Karpas-422 (cell line): Measurements from ENCODE around the gene BCAS3. TPM values are rescaled to one million over a fixed set of nuclear protein-coding genes. Genes with fewer than 3 reads are reported as not detected.

Source experiments
- DNase-seq: peaks from one replicate; pipeline ENCODE4 v3.0.0-alpha.2; 2015
- H2AFZ ChIP-seq: fragments of 200-600 bp; sonication (generic); 2 replicates; pipeline ENCODE4 v1.6.1; 2014; ENCODE audit warnings: antibody characterized with exemption, low read length, mixed read lengths
- H3K27ac ChIP-seq: fragments of 200-600 bp; sonication (generic); 2 replicates; pipeline ENCODE4 v1.5.1; 2014; ENCODE audit warnings: mild to moderate bottlenecking, low read length, moderate library complexity
- H3K27me3 ChIP-seq: fragments of 200-600 bp; sonication (generic); 2 replicates; pipeline ENCODE4 v1.6.1; 2014; ENCODE audit warnings: low read length, mixed read lengths
- H3K36me3 ChIP-seq: fragments of 200-600 bp; sonication (generic); 2 replicates; pipeline ENCODE4 v1.6.1; 2014; ENCODE audit warnings: low read length, mixed read lengths; ENCODE audit not compliant: insufficient read depth
- H3K4me1 ChIP-seq: fragments of 200-600 bp; sonication (generic); 2 replicates; pipeline ENCODE4 v1.6.1; 2014; ENCODE audit warnings: mild to moderate bottlenecking, low read length, mixed read lengths
- H3K4me2 ChIP-seq: fragments of 200-600 bp; sonication (generic); 2 replicates; pipeline ENCODE4 v1.6.1; 2014; ENCODE audit warnings: low read length, low read depth, mild to moderate bottlenecking; ENCODE audit not compliant: poor library complexity, severe bottlenecking
- H3K4me3 ChIP-seq: fragments of 200-600 bp; sonication (generic); 2 replicates; pipeline ENCODE4 v1.5.1; 2014; ENCODE audit warnings: mild to moderate bottlenecking, antibody characterized with exemption, low read length, mixed read lengths
- H3K79me2 ChIP-seq: fragments of 200-600 bp; sonication (generic); 2 replicates; pipeline ENCODE4 v1.6.1; 2014; ENCODE audit warnings: mild to moderate bottlenecking, low read length, mixed read lengths
- H3K9ac ChIP-seq: fragments of 200-600 bp; sonication (generic); 2 replicates; pipeline ENCODE4 v1.6.0; 2014; ENCODE audit warnings: low read length
- H3K9me2 ChIP-seq: fragments of 200-600 bp; sonication (generic), shearing (Covaris generic); replicated peaks from 2 replicates; pipeline ENCODE4 v1.6.0; 2014; ENCODE audit warnings: mild to moderate bottlenecking, low read length, moderate library complexity; ENCODE audit not compliant: insufficient read depth
- H3K9me3 ChIP-seq: fragments of 300-700, 200-600 bp; sonication (generic); 2 replicates; pipeline ENCODE4 v1.6.1; 2014; ENCODE audit warnings: low read length, mixed read lengths
- H4K20me1 ChIP-seq: fragments of 200-600 bp; sonication (generic); 2 replicates; pipeline ENCODE4 v1.6.1; 2014; ENCODE audit warnings: mild to moderate bottlenecking, antibody characterized with exemption, low read length, low read depth; ENCODE audit not compliant: insufficient read depth
- total RNA-seq: library from RNA; depleted of rRNA; stranded (reverse); fragments of >200 nt; shearing (Covaris generic); gene quantifications from 2 replicates; pipeline ENCODE4 v1.2.3, GENCODE V29; 2014; ENCODE audit warnings: low replicate concordance

Gene BCAS3
- total RNA-seq, 1 experiment from 2014 or later: 42.6 TPM

- H3K79me2 ChIP-seq: no peaks in the 10 kb centered on the region
- H4K20me1 ChIP-seq: no peaks in the 10 kb centered on the region
Observed at GRCh38 chr17:60910415-60910814, 232.8 kb downstream of the BCAS3 start.

GRCh38 chr17:60914078-60914477 lies 236.4 kb downstream of the BCAS3 start:
- no peaks in the 10 kb centered on the region for H3K9me3 ChIP-seq
- no peaks in the 10 kb centered on the region for H3K27me3 ChIP-seq
- H3K79me2 ChIP-seq: no peaks in the 10 kb centered on the region
- no peak overlapping the region for H3K27ac ChIP-seq
- H3K9me2 ChIP-seq: no peaks in the 10 kb centered on the region
- no peak overlapping the region for H2AFZ ChIP-seq
- H3K36me3 ChIP-seq: no peaks in the 10 kb centered on the region
- no peak overlapping the region for H3K4me3 ChIP-seq
- no peak overlapping the region for H3K9ac ChIP-seq
- H4K20me1 ChIP-seq: no peaks in the 10 kb centered on the region
- no peaks in the 10 kb centered on the region for H3K4me1 ChIP-seq
- DNase-seq: no peak
- no peak overlapping the region for H3K4me2 ChIP-seq

More at GRCh38 chr17:60910415-60910814, 232.8 kb downstream of the BCAS3 start:
- Histone ChIP-seq H3K4me1 (no peaks in the 10 kb centered on the region), H3K27me3 (no peaks in the 10 kb centered on the region), H3K36me3 (no peaks in the 10 kb centered on the region), H3K4me2 (no peak overlapping the region), H3K9me2 (no peaks in the 10 kb centered on the region), H3K9me3 (no peaks in the 10 kb centered on the region), H3K9ac (no peak overlapping the region), H3K27ac (no peak overlapping the region), H2AFZ (no peak overlapping the region), H3K4me3 (no peak overlapping the region)
- no peak for DNase-seq

GRCh38 chr17:60916043-60916442 lies 238.4 kb downstream of the BCAS3 start:
- DNase-seq: no peak
- H3K27me3 ChIP-seq: no peaks in the 10 kb centered on the region
- H3K4me3 ChIP-seq: no peak overlapping the region
- H3K9ac ChIP-seq: no peak overlapping the region
- no peaks in the 10 kb centered on the region for H3K36me3 ChIP-seq
- no peaks in the 10 kb centered on the region for H4K20me1 ChIP-seq
- H3K9me2 ChIP-seq: no peaks in the 10 kb centered on the region
- no peaks in the 10 kb centered on the region for H3K79me2 ChIP-seq
- no peak overlapping the region for H3K4me2 ChIP-seq
- H3K27ac ChIP-seq: no peak overlapping the region
- no peaks in the 10 kb centered on the region for H3K9me3 ChIP-seq
- no peaks in the 10 kb centered on the region for H3K4me1 ChIP-seq
- no peak overlapping the region for H2AFZ ChIP-seq

- no peaks in the 10 kb centered on the region for H3K9me2 ChIP-seq
Observed at GRCh38 chr17:60920107-60920506, 242.5 kb downstream of the BCAS3 start.

GRCh38 chr17:60923000-60923399 lies 245.3 kb downstream of the BCAS3 start:
- Histone ChIP-seq H3K79me2 (no peaks in the 10 kb centered on the region), H4K20me1 (no peaks in the 10 kb centered on the region), H3K27ac (no peak overlapping the region), H2AFZ (no peak overlapping the region), H3K4me1 (no peaks in the 10 kb centered on the region), H3K9me2 (no peaks in the 10 kb centered on the region), H3K9me3 (no peaks in the 10 kb centered on the region), H3K4me3 (no peak overlapping the region), H3K27me3 (no peaks in the 10 kb centered on the region), H3K4me2 (no peak overlapping the region), H3K36me3 (no peaks in the 10 kb centered on the region), H3K9ac (no peak overlapping the region)
- no peak for DNase-seq

More at GRCh38 chr17:60920107-60920506, 242.5 kb downstream of the BCAS3 start:
- Histone ChIP-seq H3K4me1 (no peaks in the 10 kb centered on the region), H3K9me3 (no peaks in the 10 kb centered on the region), H3K27ac (no peak overlapping the region), H3K9ac (no peak overlapping the region), H3K4me2 (no peak overlapping the region), H3K36me3 (no peaks in the 10 kb centered on the region), H4K20me1 (no peaks in the 10 kb centered on the region), H3K79me2 (no peaks in the 10 kb centered on the region), H2AFZ (no peak overlapping the region), H3K4me3 (no peak overlapping the region), H3K27me3 (no peaks in the 10 kb centered on the region)
- DNase-seq: no peak

GRCh38 chr17:60926466-60927183 lies 249.0 kb downstream of the BCAS3 start:
- Histone ChIP-seq H2AFZ (no peak overlapping the region), H3K4me1 (no peaks in the 10 kb centered on the region), H3K27ac (no peak overlapping the region), H3K4me3 (no peak overlapping the region), H4K20me1 (no peaks in the 10 kb centered on the region), H3K9me3 (no peaks in the 10 kb centered on the region), H3K27me3 (no peaks in the 10 kb centered on the region), H3K9ac (no peak overlapping the region), H3K36me3 (no peaks in the 10 kb centered on the region), H3K4me2 (no peak overlapping the region), H3K79me2 (no peaks in the 10 kb centered on the region), H3K9me2 (no peaks in the 10 kb centered on the region)
- DNase-seq: no peak

- DNase-seq: no peak
- Histone ChIP-seq H3K4me2 (no peak overlapping the region), H3K27me3 (no peaks in the 10 kb centered on the region), H3K4me3 (no peak overlapping the region), H3K27ac (no peak overlapping the region), H3K9me3 (no peaks in the 10 kb centered on the region), H3K36me3 (no peaks in the 10 kb centered on the region), H3K4me1 (no peaks in the 10 kb centered on the region), H3K79me2 (no peaks in the 10 kb centered on the region), H3K9me2 (no peaks in the 10 kb centered on the region), H3K9ac (no peak overlapping the region), H2AFZ (no peak overlapping the region), H4K20me1 (no peaks in the 10 kb centered on the region)
Observed at GRCh38 chr17:60933739-60934138, 256.1 kb downstream of the BCAS3 start.

- no peak overlapping the region for H3K9ac ChIP-seq
- DNase-seq: no peak
- no peaks in the 10 kb centered on the region for H4K20me1 ChIP-seq
- H3K9me2 ChIP-seq: no peaks in the 10 kb centered on the region
- H2AFZ ChIP-seq: no peak overlapping the region
- H3K4me1 ChIP-seq: no peaks in the 10 kb centered on the region
- no peak overlapping the region for H3K27ac ChIP-seq
- H3K36me3 ChIP-seq: no peaks in the 10 kb centered on the region
- no peak overlapping the region for H3K4me2 ChIP-seq
- H3K4me3 ChIP-seq: no peak overlapping the region
- no peaks in the 10 kb centered on the region for H3K79me2 ChIP-seq
- no peaks in the 10 kb centered on the region for H3K27me3 ChIP-seq
- H3K9me3 ChIP-seq: no peaks in the 10 kb centered on the region
Observed at GRCh38 chr17:60934723-60935122, 257.1 kb downstream of the BCAS3 start.
